ENCODE results near the gene RNF217.
A peak's percentile ranks its signal among the peaks of the same experiment; 100 is the strongest.
"Not testable (repeated sequence)": the region's sequence is repeated elsewhere in the genome, so short reads cannot be mapped to it uniquely, and the experiment has no call there.

Gene RNF217

DNA sequence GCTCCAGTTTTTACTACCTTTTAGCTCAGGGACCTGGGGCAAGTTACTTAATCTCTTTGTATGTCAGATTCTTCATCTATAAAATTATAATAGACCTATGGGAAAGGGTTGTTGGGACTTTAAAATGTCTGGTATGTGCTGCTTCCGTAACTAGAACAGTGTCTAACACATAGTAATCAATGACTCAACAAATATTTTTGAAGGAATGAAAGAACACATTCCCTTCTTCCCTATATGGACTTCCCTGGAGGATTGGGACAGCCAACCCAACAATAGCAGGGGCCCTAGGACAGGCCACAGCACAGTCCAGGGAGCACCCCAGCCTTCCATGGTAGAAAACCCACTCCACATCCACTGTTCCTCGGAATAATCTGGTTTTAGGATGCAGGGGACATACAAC lies 140.7 kb downstream of the RNF217 start:
- no peak for DNase-seq

DNA sequence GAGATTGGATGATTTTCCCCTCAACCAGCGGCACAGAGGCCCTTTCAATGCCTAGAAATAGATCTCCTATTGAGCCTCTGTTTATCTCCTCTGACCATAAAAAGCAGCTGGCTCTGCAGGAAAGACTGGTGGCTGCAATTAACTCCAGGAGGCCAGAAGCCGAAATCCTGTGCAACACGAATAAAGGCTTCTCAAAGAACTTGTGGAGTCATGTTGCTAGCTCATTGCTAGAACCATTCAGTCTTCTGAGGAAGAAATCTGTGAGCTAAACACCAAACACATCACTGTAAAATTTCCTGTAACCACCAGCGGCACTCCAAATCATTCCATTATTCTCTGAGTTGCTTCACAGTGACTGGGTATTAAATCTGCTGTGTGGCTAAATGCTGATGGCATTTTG lies 142.2 kb downstream of the RNF217 start:
- no peak for DNase-seq

DNA sequence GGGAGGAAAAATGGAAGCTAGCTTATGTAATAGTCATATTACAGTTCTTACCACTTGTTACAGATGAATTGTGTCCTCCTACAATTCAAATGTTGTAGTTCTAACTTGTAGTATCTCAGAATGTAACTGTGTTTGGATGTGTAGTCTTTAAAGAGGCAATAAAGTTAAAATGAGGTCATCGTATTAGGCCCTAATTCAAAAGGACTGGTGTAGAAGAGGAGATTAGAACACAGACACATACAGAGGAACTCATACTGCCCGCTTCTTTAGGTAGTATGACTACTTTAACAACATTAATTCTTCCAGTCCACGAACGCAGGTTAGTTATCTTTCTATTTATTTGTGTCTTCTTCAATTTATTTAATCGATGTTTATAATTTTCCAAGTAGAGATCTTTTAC lies 144.8 kb downstream of the RNF217 start:
- no peak for DNase-seq

DNA sequence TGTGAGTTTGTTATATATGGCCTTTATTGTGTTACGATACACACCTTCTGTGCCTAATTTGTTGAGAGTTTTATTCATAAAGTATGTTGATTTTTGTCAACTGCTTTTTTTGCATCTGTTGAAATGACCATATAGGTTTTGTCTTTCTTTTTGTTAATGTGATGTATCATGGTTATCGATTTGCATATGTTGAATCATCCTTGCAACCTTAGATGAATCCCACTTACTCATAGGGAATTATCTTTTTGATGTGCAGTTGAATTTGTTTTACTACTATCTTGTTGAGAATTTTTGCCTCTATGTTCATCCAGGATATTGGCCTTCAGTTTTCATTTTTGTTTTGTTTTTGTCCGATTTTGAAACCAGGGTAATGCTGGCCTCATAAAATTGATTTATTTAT lies 145.7 kb downstream of the RNF217 start:
- no peak for DNase-seq

DNA sequence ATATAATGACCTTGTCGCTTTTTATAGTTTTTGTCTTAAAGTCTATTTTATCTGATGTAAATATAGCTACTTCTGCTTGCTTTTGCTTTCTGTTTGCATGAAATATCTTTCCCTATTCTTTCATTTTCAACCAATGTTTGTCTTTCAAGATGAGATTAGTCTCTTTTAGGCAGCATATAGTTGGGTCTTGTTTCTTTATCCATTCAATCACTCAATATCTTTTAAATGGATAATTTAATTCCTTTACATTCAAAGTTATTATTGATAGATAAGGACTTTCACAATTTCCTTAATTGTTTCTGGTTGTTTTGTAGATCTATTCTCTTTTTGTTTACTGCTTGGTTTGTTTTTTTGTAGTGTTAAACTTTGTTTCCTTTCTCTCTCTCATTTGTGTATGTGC lies 147.8 kb downstream of the RNF217 start:
- no peak for DNase-seq

DNA sequence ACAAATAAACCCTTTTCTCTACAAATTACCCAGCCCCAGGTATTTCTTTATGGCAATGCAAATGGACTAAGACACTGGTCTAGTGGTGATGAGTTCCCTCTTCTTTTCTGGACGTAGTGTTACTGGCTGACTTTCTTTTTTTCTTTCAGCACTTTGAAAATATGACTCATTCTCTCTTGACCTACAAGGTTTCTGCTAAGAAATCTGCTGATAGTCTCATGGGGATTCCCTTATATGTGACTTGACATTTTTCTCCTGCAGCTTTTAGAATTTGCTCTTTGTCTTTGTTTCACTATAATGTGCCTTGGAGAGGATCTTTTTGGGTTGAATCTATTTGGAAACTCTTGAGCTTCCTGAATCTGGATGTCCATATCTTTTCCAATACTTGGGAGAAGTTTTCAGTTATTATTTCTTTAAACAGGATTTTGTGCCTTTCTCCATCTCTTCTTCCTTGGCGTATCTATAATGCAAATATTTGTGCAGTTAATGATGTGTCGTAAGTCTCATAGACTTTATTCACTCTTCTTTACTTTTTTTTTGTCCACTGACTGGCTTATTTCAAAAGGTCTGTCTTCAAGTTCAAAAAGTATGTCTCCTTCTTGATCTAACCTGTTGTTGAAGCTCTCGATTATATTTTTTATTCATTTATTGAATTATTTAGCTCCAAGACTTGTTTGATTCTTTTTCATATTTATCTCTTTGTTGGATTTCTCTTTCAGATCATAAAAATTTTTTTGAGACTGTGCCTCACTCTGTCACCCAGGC lies 149.2 kb downstream of the RNF217 start:
- no peak for DNase-seq

DNA sequence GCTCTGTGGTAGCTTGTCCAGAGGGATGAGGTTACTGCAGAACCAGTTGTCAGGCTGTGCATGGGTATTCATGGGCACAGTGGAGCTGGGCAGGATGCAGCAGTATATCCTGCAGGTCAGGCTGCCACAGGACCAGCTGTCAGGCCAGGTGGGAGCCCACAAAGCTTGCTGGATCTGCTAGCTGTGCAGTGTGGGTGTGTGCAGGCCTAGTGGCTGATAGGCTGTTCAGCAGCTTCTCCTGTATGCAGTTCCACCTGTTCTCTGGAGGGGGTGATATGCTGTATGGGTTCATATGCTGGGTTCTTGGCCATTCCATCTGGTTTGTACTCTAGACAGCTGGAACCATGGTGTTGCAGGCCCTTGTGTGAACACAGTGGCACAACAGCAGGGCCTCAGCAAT lies 150.7 kb downstream of the RNF217 start:
- no peak for DNase-seq

DNA sequence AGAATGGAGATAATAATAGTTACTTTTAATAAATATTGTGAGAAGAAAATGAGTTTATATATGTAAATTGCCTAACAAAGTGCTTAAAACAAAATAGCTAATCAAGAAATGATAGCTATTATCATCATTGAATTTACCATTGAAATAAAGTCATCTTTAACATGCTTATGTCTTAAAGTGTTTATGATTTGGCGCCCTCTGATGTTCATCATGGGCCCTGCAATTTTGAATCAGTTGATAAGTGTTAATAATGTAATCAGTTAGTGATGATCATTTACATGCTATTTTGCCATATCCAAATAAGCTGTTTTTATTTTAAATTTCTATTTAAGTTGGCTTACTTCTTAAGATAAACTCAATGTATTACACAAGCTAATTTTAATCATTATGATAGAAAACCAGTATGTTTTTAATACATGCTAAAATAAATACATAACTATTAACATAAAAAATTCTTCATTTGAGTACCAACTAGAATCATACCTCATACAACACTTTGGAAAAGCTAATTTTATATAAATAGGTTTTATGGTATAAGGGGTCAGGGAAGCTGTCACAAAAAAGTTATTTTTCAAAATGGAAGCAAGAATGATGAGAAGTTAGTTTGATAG lies 152.1 kb downstream of the RNF217 start:
- DNase-seq: peak; percentile 77

DNA sequence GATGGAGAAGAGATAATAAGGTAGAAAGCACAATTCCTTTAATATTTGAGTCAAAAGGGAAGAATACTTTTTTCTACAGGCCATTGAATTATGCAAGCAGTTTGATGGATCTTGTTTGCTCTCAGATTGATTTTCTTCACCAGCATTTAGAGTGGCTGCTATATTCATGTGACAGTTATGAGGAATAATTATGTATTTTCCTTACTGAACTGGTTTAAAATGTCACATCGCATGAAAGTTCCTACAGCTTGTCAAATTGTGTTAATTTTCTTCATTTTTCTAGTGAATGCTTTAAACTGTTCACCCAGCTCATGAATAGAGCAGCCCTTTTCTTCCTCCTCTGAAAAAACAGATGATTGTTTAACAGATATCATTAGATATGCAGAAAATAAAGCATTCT lies 153.9 kb downstream of the RNF217 start:
- no peak for DNase-seq

DNA sequence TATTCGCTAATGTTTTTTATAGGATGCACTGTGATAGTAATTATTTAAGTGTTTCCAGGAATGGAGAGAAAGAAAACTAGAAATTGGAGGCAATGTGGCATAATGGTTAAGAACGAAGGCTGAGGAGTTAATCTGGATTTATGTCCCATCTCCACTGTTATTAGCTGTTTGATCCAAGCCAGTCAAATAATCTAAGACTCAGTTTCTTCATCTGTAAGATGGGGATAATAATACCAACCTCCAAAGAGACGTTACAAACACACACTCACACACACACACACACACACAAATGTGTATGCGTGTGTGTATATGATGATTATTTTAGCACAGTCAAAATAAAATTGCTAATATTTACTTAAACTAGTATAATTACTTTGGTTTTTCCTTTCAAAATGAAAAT lies 154.5 kb downstream of the RNF217 start:
- no peak for DNase-seq

DNA sequence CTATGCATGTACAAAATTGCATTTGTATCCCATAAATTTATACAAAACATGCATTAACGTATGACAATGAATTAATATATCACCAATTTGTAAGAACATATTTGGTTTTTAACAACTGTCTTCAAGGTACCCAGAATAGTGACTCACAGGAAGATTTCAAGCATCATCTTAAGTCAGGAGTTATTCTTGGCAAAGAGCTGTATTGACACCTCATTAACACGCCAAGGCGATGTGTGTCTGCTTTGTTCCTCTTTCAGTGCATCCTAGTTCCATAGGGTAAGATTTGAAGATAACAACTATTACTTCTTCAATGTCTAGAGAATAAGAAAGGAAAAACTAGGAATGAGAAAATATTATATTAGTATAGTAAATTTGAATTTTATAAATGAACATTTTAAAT lies 155.6 kb downstream of the RNF217 start:
- DNase-seq: no peak

DNA sequence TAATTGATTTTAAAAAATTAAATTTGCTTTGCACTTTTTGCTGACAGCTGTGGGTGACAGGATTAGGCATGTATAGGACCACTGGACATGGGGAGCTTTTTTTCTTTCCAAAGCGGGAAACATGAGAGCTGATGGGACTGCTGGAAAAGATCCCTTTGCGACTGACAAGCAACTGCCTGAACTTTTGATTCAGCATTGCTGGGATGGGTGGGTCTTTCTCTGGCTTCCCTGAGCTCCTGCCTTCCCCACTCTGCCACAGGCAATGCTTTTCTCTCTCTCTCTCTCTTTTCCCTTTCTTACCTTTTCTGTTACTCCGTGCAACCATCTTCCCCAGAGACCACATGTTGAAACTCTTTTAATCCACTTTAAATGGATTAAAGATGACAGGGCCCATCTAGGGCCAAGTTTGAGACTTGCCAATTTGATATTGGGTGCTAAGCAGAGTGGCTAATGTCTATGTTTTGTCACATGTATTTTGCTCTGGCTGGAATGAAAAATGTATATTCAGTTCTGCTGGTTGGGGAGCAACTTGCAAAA lies 157.9 kb downstream of the RNF217 start:
- no peak for DNase-seq

DNA sequence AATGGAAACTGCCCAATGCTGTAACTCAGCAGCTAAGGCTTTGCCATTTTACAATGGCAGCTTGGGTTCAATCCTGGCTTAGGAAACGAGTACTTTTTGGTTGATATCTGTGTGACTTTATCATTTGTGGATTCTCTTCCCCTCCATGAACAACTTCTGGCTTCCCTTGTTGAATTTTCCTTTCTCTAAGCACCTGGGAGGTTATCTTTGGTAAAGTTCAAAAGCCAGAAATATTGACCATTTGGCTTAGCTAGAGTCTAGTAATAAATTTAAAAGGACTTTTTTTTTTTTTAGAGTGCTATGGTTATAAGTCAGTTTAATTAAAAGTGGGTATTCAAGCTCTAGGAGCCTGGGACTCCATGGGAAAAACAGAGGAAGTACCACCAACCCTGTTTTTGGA lies 159.7 kb downstream of the RNF217 start:
- DNase-seq: no peak

DNA sequence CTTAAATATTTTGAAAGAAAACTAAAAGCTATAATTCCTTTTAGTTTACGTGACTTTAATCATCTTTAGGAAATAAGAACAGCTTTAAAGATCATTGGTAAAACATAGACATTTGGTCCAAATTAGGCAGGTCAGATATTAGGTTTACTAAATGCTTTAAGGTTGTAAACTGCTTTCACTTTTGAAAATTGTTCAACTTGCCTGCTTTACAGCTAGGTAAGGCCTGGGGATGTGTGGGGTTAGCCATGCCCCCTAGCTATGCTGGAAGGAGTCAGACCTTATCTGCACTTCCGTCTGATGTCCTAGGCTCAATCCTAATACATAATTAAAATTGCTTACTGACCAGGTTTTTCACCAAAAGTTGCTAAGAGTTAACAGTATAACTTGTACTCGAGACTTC lies 160.8 kb downstream of the RNF217 start:
- no peak for DNase-seq

DNA sequence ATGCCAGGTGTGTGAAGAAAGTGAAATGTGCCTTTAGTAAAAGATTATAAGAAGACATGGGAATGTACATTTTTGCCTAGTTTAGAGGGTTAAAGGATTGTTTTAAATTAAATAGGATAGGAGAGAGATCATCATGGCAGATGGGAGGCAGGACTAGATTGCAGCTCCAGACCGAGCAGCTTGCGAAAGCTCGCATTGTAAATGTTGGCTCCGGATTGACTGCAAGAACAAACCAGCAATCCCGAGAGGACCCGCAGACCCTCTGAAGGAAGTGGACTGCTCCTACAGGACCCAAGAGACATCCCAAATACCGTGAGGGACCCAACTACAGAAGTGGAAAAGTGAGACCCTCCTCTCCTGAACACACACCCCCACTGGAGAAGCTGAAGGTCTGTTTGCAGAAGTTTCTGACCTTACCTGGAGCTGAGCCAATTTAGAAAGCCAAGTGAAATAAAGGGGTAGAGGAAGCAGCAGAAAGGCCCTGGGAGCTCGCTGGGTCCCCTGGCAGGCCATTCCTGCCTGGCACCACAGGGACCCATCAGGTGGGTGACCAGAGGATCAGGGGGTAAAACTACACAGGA lies 161.3 kb downstream of the RNF217 start:
- no peak for DNase-seq

DNA sequence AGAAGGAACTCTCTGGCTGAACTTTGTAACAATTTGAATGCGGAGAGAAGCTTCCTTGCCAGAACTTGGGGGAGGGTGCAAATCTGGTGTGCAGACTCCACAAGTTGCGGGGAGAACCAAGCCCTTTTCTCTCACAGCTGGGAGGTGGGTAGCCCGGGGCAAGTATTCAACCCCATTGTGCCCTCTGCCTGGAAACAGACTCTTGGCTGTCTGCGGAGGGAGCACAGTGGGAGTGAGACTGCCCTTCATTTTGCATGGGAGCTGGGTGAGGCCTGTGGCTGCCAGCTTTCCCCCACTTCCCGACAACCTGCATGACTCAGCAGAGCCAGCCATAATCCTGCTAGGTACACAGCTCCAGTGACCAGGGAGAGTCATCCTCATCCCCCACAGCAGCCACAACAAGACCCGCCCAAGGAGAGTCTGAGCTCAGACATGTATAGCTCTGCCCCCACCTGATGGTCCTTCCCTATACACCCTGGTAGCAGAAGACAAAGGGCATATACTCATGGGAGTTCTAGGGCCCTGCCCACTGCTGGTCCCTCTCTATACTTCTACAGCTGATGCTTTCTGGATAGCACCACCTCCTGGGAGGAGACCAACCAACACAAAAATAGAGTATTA lies 161.9 kb downstream of the RNF217 start:
- no peak for DNase-seq

DNA sequence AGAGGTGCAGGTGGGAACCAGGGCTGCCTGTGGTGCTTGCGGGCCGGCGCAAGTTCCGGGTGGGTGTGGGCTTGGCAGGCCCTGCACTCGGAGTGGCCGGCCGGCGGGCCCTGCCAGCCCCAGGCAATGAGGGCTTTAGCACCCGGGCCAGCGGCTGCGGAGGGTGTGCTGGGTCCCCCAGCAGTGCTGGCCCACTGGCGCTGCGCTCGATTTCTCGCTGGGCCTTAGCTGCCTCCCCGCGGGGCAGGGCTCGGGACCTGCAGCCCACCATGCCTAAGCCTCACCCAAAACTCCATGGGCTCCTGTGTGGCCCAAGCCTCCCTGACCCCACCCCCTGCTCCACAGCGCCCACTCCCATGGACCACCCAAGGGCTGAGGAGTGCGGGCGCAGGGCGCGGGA lies 163.6 kb downstream of the RNF217 start:
- DNase-seq: not testable (repeated sequence)

DNA sequence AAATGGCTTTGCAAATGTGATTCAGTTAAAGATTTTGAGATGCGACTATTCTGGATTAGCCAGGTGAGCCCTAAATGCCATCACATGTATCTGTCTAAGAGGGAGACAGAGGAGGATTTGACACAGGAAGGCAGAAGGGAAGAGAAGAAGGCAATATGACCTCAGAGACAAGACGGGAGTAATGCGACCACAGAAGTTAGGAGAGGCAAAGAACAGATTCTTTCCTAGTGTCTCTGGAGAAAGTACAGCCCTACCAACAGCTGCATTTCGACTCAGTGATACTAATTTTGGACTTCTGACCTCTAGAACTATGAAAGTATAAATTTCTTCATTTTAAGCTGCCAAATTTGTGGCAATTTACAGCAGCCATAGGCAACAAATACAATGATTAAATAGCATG lies 167.1 kb downstream of the RNF217 start:
- no peak for DNase-seq

DNA sequence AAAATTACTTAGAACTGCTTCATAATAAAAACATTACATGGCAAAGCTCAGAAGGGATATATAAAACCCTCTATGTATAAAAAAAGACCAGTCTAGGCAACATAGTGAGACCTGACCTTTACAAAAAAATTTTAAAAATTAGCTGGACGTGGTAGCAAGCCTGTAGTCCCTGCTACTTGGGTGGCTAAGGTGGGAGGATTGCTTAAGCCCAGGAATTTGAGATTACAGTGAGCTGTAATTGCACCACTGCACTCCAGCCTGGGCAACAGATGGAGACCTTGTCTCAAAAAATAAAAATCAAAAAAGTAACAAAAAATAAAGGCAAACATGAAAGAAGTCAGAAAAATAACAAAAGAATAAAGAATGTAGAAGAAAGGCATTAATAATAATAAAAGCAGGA lies 169.8 kb downstream of the RNF217 start:
- no peak for DNase-seq

DNA sequence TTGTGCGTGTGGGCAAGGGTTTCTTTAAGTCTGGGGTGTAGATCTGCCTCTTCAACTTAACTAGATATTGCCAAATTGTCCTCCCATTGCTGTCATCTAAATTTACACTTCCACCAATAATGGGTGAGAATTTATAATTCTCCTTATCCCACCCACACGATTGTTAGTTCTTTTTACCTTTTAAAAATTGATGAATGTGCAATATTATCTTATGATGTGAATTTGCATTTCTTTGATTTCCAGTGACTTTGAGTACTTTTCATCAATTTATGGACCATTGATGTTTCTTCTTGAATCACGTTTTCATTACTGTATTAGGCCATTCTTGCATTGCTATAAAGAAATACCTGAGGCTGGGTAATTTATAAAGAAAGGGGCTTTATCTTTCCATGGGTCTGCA lies 174.1 kb downstream of the RNF217 start:
- DNase-seq: no peak

DNA sequence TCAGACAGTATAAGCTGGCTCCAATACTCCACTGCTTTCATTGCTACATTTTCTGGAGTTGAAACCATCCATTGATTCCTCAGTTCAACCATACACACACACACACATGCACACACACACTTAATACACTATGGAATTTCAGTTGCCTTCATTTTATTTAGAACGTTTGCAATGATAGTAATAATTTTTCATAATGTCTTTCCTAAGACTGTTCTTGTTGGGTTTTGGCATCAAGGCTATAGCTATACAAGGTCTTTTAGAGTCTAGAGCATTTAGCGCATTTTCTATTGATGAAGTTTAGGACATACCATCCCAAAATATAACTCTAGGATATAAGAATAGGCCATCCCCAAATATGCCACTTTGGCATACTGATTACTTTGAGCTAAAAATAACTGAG lies 175.8 kb downstream of the RNF217 start:
- no peak for DNase-seq

DNA sequence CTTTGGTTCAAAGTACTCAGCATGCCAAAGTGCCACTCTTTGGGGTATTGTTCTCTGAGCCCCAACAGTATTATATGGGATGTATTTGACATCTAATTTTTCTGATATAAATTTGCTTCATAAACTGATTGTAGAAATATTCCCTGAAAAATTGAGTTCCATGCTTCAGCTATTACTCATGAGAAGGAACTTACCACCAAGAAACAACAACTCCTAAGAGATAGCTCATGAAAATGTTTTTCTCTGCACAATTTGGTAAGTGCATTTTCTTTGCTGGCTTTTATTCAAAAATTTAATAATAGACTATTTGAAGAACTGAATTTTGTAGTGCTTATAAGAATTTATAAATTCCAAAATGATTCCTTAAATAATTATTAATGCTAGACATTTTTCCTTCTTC lies 178.6 kb downstream of the RNF217 start:
- no peak for DNase-seq
